ENCODE data around the gene MMD. TPM values are rescaled to one million over a fixed set of nuclear protein-coding genes. Genes with fewer than 3 reads are reported as not detected.
"Not testable (repeated sequence)": the region's sequence is repeated elsewhere in the genome, so short reads cannot be mapped to it uniquely, and the experiment has no call there.

MMD gene
- total RNA-seq, 2 experiments from 2014 or later: 29.6 to 30.8 TPM

GRCh38 chr17:55390364-55390977 is 31.2 kb downstream of the MMD start:
- POLR2A ChIA-PET: no interaction called here
- DNase-seq: no peak
- Mint-ChIP-seq H3K27me3 (no peaks in the 10 kb centered on the region), H3K36me3 (ENCODE audit: low read depth) (peaks cover 31% of the 10 kb centered on the region), H3K4me3 (no peak overlapping the region), H3K9me3 (no peaks in the 10 kb centered on the region), H3K27ac (no peak overlapping the region), H3K4me1 (no peaks in the 10 kb centered on the region)
- CTCF ChIA-PET: interaction anchor here (1.1 to 1.7 kb wide), 2 partner anchors 9 to 33 kb away, joined by 3 to 4 read pairs; no protein-coding TSS in a partner anchor

GRCh38 chr17:55389715-55390114 is 31.9 kb downstream of the MMD start:
- CTCF ChIA-PET: interaction anchor here (1.1 to 1.7 kb wide), 2 partner anchors 10 to 32 kb away, joined by 3 to 4 read pairs; no protein-coding TSS in a partner anchor
- H3K4me1 Mint-ChIP-seq, H3K4me3 Mint-ChIP-seq, DNase-seq, POLR2A ChIA-PET, H3K9me3 Mint-ChIP-seq, H3K27ac Mint-ChIP-seq, H3K27me3 Mint-ChIP-seq: not testable (repeated sequence)
- H3K36me3 Mint-ChIP-seq (ENCODE audit: low read depth): peaks cover 26% of the 10 kb centered on the region

- no peak for DNase-seq
- ChIA-PET CTCF (no interaction called here), POLR2A (no interaction called here)
- no peaks in the 10 kb centered on the region for H3K9me3 Mint-ChIP-seq
- H3K27me3 Mint-ChIP-seq: no peaks in the 10 kb centered on the region
- no peaks in the 10 kb centered on the region for H3K4me1 Mint-ChIP-seq
- no peak overlapping the region for H3K27ac Mint-ChIP-seq
- no peak overlapping the region for H3K4me3 Mint-ChIP-seq
- peaks cover 19% of the 10 kb centered on the region for H3K36me3 Mint-ChIP-seq (ENCODE audit: low read depth)
These were observed 32.8 kb downstream of the MMD start for GRCh38 chr17:55388842-55389241.

- H3K4me3 Mint-ChIP-seq: no peak overlapping the region
- no peaks in the 10 kb centered on the region for H3K9me3 Mint-ChIP-seq
- peaks cover 3% of the 10 kb centered on the region for H3K27me3 Mint-ChIP-seq
- H3K4me1 Mint-ChIP-seq: no peaks in the 10 kb centered on the region
- POLR2A ChIA-PET: no interaction called here
- H3K27ac Mint-ChIP-seq: no peak overlapping the region
- H3K36me3 Mint-ChIP-seq (ENCODE audit: low read depth): peaks cover 7% of the 10 kb centered on the region
- DNase-seq: no peak
- CTCF ChIA-PET: no interaction called here
These were observed 34.8 kb downstream of the MMD start for GRCh38 chr17:55386796-55387332.

- H3K4me1 Mint-ChIP-seq: no peaks in the 10 kb centered on the region
- no peak overlapping the region for H3K4me3 Mint-ChIP-seq
- no peak overlapping the region for H3K27ac Mint-ChIP-seq
- DNase-seq: no peak
- ChIA-PET CTCF (no interaction called here), POLR2A (no interaction called here)
- H3K36me3 Mint-ChIP-seq (ENCODE audit: low read depth): no peaks in the 10 kb centered on the region
- H3K27me3 Mint-ChIP-seq: peaks cover 12% of the 10 kb centered on the region
- no peaks in the 10 kb centered on the region for H3K9me3 Mint-ChIP-seq
These were observed 36.9 kb downstream of the MMD start for GRCh38 chr17:55384643-55385232.

GRCh38 chr17:55383771-55384642 is 37.6 kb downstream of the MMD start:
- Mint-ChIP-seq H3K4me3 (no peak overlapping the region), H3K4me1 (no peaks in the 10 kb centered on the region), H3K36me3 (ENCODE audit: low read depth) (no peaks in the 10 kb centered on the region), H3K27me3 (peaks cover 12% of the 10 kb centered on the region), H3K9me3 (no peaks in the 10 kb centered on the region), H3K27ac (no peak overlapping the region)
- ChIA-PET POLR2A (no interaction called here), CTCF (no interaction called here)
- no peak for DNase-seq

- ChIA-PET POLR2A (no interaction called here), CTCF (no interaction called here)
- peaks cover 14% of the 10 kb centered on the region for H3K27me3 Mint-ChIP-seq
- no peak for DNase-seq
- no peaks in the 10 kb centered on the region for H3K4me1 Mint-ChIP-seq
- H3K9me3 Mint-ChIP-seq: no peaks in the 10 kb centered on the region
- H3K27ac Mint-ChIP-seq: no peak overlapping the region
- no peak overlapping the region for H3K4me3 Mint-ChIP-seq
- H3K36me3 Mint-ChIP-seq (ENCODE audit: low read depth): no peaks in the 10 kb centered on the region
These were observed 40.4 kb downstream of the MMD start for GRCh38 chr17:55381017-55381770.

GRCh38 chr17:55377671-55378275 is 43.9 kb downstream of the MMD start:
- Mint-ChIP-seq H3K4me3 (no peak overlapping the region), H3K27ac (no peak overlapping the region), H3K9me3 (no peaks in the 10 kb centered on the region), H3K27me3 (peaks cover 14% of the 10 kb centered on the region), H3K36me3 (ENCODE audit: low read depth) (no peaks in the 10 kb centered on the region), H3K4me1 (no peaks in the 10 kb centered on the region)
- ChIA-PET CTCF (no interaction called here), POLR2A (no interaction called here)
- DNase-seq: no peak

- H3K27me3 Mint-ChIP-seq: peaks cover 6% of the 10 kb centered on the region
- H3K9me3 Mint-ChIP-seq: peaks cover 14% of the 10 kb centered on the region
- no peak overlapping the region for H3K27ac Mint-ChIP-seq
- no peak overlapping the region for H3K4me3 Mint-ChIP-seq
- CTCF ChIA-PET: interaction anchor here (0.7 to 1.9 kb wide), 2 partner anchors 11 to 12 kb away, joined by 3 to 10 read pairs; no protein-coding TSS in a partner anchor
- H3K4me1 Mint-ChIP-seq: peaks cover 5% of the 10 kb centered on the region
- no peaks in the 10 kb centered on the region for H3K36me3 Mint-ChIP-seq (ENCODE audit: low read depth)
- POLR2A ChIA-PET: no interaction called here
- DNase-seq: peak; percentile 21
These were observed 52.9 kb downstream of the MMD start for GRCh38 chr17:55368706-55369105.

- Mint-ChIP-seq H3K9me3 (peaks cover 7% of the 10 kb centered on the region), H3K4me3 (no peak overlapping the region), H3K27ac (no peak overlapping the region), H3K27me3 (peaks cover 8% of the 10 kb centered on the region), H3K4me1 (peaks cover 5% of the 10 kb centered on the region), H3K36me3 (ENCODE audit: low read depth) (peaks cover 3% of the 10 kb centered on the region)
- DNase-seq: no peak
- POLR2A ChIA-PET: no interaction called here
- CTCF ChIA-PET: no interaction called here
These were observed 55.6 kb downstream of the MMD start for GRCh38 chr17:55366020-55366481.

- ChIA-PET POLR2A (no interaction called here), CTCF (no interaction called here)
- Mint-ChIP-seq H3K4me3 (no peak overlapping the region), H3K27me3 (peaks cover 16% of the 10 kb centered on the region), H3K36me3 (ENCODE audit: low read depth) (peaks cover 9% of the 10 kb centered on the region), H3K4me1 (no peaks in the 10 kb centered on the region), H3K9me3 (peaks cover 10% of the 10 kb centered on the region), H3K27ac (no peak overlapping the region)
- no peak for DNase-seq
These were observed 58.6 kb downstream of the MMD start for GRCh38 chr17:55363033-55363432.

- CTCF ChIA-PET: interaction anchor here (0.8 to 2.1 kb wide), 3 partner anchors 43 to 367 kb away, joined by 3 to 6 read pairs (median 4); no protein-coding TSS in a partner anchor
- Mint-ChIP-seq H3K4me3 (no peak overlapping the region), H3K27me3 (peaks cover 16% of the 10 kb centered on the region), H3K9me3 (peaks cover 10% of the 10 kb centered on the region), H3K27ac (no peak overlapping the region), H3K4me1 (peaks cover 2% of the 10 kb centered on the region), H3K36me3 (ENCODE audit: low read depth) (peaks cover 9% of the 10 kb centered on the region)
- POLR2A ChIA-PET: no interaction called here
- no peak for DNase-seq
These were observed 60.7 kb downstream of the MMD start for GRCh38 chr17:55360971-55361370.

Data from activated CD4-positive, alpha-beta memory T cell treated with anti-CD3 and anti-CD28 coated beads, Interleukin-2, amount 10 ng/mL, durations not matched to agents 7 days and 5 days (primary cell).